ENCODE results near the gene PLEKHF1.

Gene PLEKHF1

DNA sequence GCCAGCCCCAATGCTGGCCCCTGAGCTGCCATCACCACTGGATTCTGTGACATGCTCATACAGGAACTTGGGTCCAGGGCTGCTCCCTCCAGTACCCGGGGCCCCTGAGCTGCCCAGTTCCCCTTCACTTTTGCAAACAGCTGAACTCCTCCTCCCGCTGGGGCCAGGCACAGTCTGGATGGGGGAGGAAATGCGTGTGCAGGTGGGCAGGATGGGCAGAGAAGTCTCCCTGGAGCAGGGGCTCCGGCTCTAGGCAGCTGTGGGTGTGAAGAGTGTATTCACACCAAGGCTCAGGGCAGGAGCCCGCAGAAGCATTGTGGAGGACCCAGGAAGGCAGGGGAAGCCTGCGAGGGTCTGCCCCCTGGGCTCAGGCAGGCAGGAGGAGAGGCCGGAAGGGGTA, 46.8 kb upstream of the PLEKHF1 start:
- H2AK5ac ChIP-seq (ENCODE audit: low read length) = no peak overlapping the region

DNA sequence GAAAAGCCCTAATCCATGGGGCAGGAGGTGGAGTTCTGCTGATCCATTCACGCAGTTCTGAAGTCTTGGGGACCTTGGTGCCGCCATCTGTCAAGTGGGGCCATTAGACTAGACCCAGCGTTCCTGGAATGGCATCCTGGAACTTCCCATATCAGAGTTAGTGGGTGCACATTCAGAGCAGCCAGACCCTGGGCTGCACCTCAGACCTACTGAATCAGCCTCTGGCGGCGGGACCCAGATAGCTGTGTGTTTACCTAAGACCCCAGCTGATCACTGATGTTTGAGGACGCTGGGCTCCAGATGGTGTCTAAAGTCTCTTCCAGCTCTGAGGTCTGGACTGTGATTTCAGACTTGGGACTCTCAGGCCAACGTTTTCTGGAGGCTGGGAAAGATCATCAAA, 46.4 kb upstream of the PLEKHF1 start:
- H3K4me2 ChIP-seq (ENCODE audit: low read length) = no peak overlapping the region
- no peak overlapping the region for H2BK5ac ChIP-seq (ENCODE audit: low read depth, low read length, poor library complexity)
- H3K27me3 ChIP-seq (ENCODE audit: insufficient read depth, low read length) = no peaks in the 10 kb centered on the region
- H3K4me3 ChIP-seq (ENCODE audit: low read depth, low read length) = no peak overlapping the region
- no peaks in the 10 kb centered on the region for H3K9me3 ChIP-seq (ENCODE audit: insufficient read depth, low read depth, low read length)
- H4K8ac ChIP-seq (ENCODE audit: low read depth, low read length) = no peak overlapping the region
- no peak overlapping the region for H2AFZ ChIP-seq (ENCODE audit: insufficient read depth, low read length, poor library complexity)
- peaks cover 3% of the 10 kb centered on the region for H3K79me1 ChIP-seq (ENCODE audit: low read length)
- no peak overlapping the region for H2BK120ac ChIP-seq (ENCODE audit: insufficient read depth, low read length, poor library complexity)
- H4K12ac ChIP-seq (ENCODE audit: low read depth, low read length) = no peak overlapping the region
- WGBS (ENCODE audit: extremely low coverage, insufficient coverage, insufficient read length) = no CpG with 5 or more reads among the region's 7 CpGs
- H3K18ac ChIP-seq (ENCODE audit: low read length) = no peak overlapping the region
- no peaks in the 10 kb centered on the region for H3K79me2 ChIP-seq (ENCODE audit: control insufficient read depth, insufficient read depth, low read length, poor library complexity)
- no peak overlapping the region for H3K4ac ChIP-seq (ENCODE audit: low read depth, low read length)
- H2BK12ac ChIP-seq (ENCODE audit: low read length) = no peak overlapping the region
- no peak overlapping the region for H4K91ac ChIP-seq (ENCODE audit: low read depth, low read length)
- H3K4me1 ChIP-seq (ENCODE audit: control insufficient read depth in 1 of 2, insufficient read depth in 2 of 2, low read length in 2 of 2) = peaks cover 0 to 1% of the 10 kb centered on the region in 2 experiments
- H3K27ac ChIP-seq (ENCODE audit: low read depth, low read length) = no peak overlapping the region
- no peak overlapping the region for H3K14ac ChIP-seq (ENCODE audit: low read length)
- no peak overlapping the region for H3K9ac ChIP-seq (ENCODE audit: low read length)
- no peak overlapping the region for H3K23ac ChIP-seq (ENCODE audit: low read length)
- H3K36me3 ChIP-seq (ENCODE audit: control insufficient read depth in 1 of 2, insufficient read depth in 2 of 2, low read length in 2 of 2) = peaks cover 13 to 19% of the 10 kb centered on the region in 2 experiments
- DNase-seq = no peak
- no peak overlapping the region for H2AK5ac ChIP-seq (ENCODE audit: low read length)

More for the DNA sequence above, 46.8 kb upstream of the PLEKHF1 start:
- no peak overlapping the region for H3K9ac ChIP-seq (ENCODE audit: low read length)
- no peak overlapping the region for H3K18ac ChIP-seq (ENCODE audit: low read length)
- H3K4me3 ChIP-seq (ENCODE audit: low read depth, low read length) = no peak overlapping the region
- H3K4me1 ChIP-seq (ENCODE audit: control insufficient read depth in 1 of 2, insufficient read depth in 2 of 2, low read length in 2 of 2) = no peaks in the 10 kb centered on the region
- H4K12ac ChIP-seq (ENCODE audit: low read depth, low read length) = no peak overlapping the region
- H4K91ac ChIP-seq (ENCODE audit: low read depth, low read length) = no peak overlapping the region
- no peak overlapping the region for H3K4me2 ChIP-seq (ENCODE audit: low read length)
- no peak overlapping the region for H3K14ac ChIP-seq (ENCODE audit: low read length)
- no peak overlapping the region for H2BK12ac ChIP-seq (ENCODE audit: low read length)
- no peaks in the 10 kb centered on the region for H3K9me3 ChIP-seq (ENCODE audit: insufficient read depth, low read depth, low read length)
- no peaks in the 10 kb centered on the region for H3K27me3 ChIP-seq (ENCODE audit: insufficient read depth, low read length)
- no peak overlapping the region for H3K4ac ChIP-seq (ENCODE audit: low read depth, low read length)
- no peak overlapping the region for H2BK120ac ChIP-seq (ENCODE audit: insufficient read depth, low read length, poor library complexity)
- no peak for DNase-seq
- H4K8ac ChIP-seq (ENCODE audit: low read depth, low read length) = no peak overlapping the region
- no peak overlapping the region for H2AFZ ChIP-seq (ENCODE audit: insufficient read depth, low read length, poor library complexity)
- peaks cover 14 to 23% of the 10 kb centered on the region in 2 experiments for H3K36me3 ChIP-seq (ENCODE audit: control insufficient read depth in 1 of 2, insufficient read depth in 2 of 2, low read length in 2 of 2)
- no peak overlapping the region for H3K27ac ChIP-seq (ENCODE audit: low read depth, low read length)
- H3K79me2 ChIP-seq (ENCODE audit: control insufficient read depth, insufficient read depth, low read length, poor library complexity) = no peaks in the 10 kb centered on the region
- H3K23ac ChIP-seq (ENCODE audit: low read length) = no peak overlapping the region
- peaks cover 3% of the 10 kb centered on the region for H3K79me1 ChIP-seq (ENCODE audit: low read length)
- no peak overlapping the region for H2BK5ac ChIP-seq (ENCODE audit: low read depth, low read length, poor library complexity)
- WGBS (ENCODE audit: extremely low coverage, insufficient coverage, insufficient read length) = no CpG with 5 or more reads among the region's 7 CpGs

DNA sequence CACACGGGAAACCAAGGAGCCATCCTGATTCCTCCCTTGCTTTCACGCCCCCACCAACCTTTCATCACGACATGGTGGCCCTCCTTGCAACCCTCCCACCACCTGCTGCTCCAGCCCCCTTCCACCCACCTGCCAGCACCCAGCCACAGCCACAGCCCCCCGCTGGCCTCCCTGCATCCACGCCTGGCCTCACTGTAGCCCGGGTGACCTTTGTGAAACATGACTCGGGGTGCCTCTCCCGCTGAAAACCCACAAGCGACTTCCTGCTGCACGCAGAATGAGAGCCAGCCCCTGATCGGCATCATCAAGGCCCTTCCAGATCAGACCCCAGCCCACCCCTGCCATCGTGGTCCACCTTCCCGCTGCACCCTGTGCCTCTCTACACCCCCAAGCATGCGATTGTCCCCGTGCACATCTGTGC, 44.3 kb upstream of the PLEKHF1 start:
- no peak overlapping the region for H2AFZ ChIP-seq (ENCODE audit: insufficient read depth, low read length, poor library complexity)
- H3K27ac ChIP-seq (ENCODE audit: low read depth, low read length) = no peak overlapping the region
- H3K79me1 ChIP-seq (ENCODE audit: low read length) = no peaks in the 10 kb centered on the region
- no peak overlapping the region for H3K4me3 ChIP-seq (ENCODE audit: low read depth, low read length)
- peaks cover 0 to 3% of the 10 kb centered on the region in 2 experiments for H3K4me1 ChIP-seq (ENCODE audit: control insufficient read depth in 1 of 2, insufficient read depth in 2 of 2, low read length in 2 of 2)
- H4K12ac ChIP-seq (ENCODE audit: low read depth, low read length) = no peak overlapping the region
- H3K4ac ChIP-seq (ENCODE audit: low read depth, low read length) = no peak overlapping the region
- H4K91ac ChIP-seq (ENCODE audit: low read depth, low read length) = no peak overlapping the region
- H3K9ac ChIP-seq (ENCODE audit: low read length) = no peak overlapping the region
- H3K23ac ChIP-seq (ENCODE audit: low read length) = no peak overlapping the region
- no peak for DNase-seq
- H3K18ac ChIP-seq (ENCODE audit: low read length) = no peak overlapping the region
- no peaks in the 10 kb centered on the region for H3K27me3 ChIP-seq (ENCODE audit: insufficient read depth, low read length)
- no peak overlapping the region for H2AK5ac ChIP-seq (ENCODE audit: low read length)
- H3K4me2 ChIP-seq (ENCODE audit: low read length) = no peak overlapping the region
- no peaks in the 10 kb centered on the region for H3K9me3 ChIP-seq (ENCODE audit: insufficient read depth, low read depth, low read length)
- no peak overlapping the region for H4K8ac ChIP-seq (ENCODE audit: low read depth, low read length)
- H3K36me3 ChIP-seq (ENCODE audit: control insufficient read depth in 1 of 2, insufficient read depth in 2 of 2, low read length in 2 of 2) = peaks cover 7 to 8% of the 10 kb centered on the region in 2 experiments
- no CpG with 5 or more reads among the region's 15 CpGs for WGBS (ENCODE audit: extremely low coverage, insufficient coverage, insufficient read length)
- no peak overlapping the region for H2BK12ac ChIP-seq (ENCODE audit: low read length)
- no peaks in the 10 kb centered on the region for H3K79me2 ChIP-seq (ENCODE audit: control insufficient read depth, insufficient read depth, low read length, poor library complexity)
- H2BK5ac ChIP-seq (ENCODE audit: low read depth, low read length, poor library complexity) = no peak overlapping the region
- no peak overlapping the region for H3K14ac ChIP-seq (ENCODE audit: low read length)
- H2BK120ac ChIP-seq (ENCODE audit: insufficient read depth, low read length, poor library complexity) = no peak overlapping the region

DNA sequence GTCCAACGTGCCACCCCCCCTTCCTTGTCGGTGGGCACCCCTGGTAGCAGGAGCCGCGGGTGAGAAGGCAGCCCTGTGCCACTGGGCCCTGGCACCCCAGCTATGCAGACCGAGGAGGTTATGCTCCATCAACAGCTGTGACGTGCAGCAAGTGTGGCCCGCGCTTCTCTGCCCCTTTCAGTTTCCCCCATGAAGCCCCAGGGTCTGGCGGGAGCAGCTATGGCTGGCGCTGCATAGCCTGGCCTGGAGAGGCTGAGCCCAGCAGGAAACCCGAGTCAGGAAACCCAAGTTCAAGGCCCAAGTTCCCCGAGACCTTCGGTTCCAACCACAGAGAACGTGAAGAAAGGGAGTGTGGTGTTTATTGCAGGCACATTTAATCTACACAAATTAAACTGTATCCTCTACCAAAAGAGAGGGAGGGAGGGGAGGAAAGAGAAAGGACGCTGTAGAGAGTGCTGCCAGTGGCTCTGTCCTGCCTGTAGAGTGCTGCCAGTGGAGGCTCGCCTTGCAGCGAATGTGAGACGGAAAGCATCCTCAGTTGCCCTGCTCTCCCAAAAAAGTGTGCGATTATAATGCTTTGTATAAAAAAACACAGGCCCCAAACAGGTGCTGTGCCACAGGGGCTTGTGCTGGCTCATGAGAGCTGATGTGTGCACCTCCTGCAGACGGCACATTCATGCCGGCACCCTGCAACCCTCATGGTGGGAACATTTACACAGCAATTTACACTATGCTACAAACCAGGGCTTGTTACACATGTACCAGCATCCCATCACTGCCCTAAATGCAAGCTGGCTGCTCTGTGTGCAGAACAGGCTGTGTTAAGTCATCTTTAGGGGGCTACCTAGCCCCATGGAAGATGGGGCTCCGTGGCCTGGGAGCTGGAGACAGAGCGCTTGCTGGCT, 42.8 kb upstream of the PLEKHF1 start:
- Histone ChIP-seq H3K36me3 (ENCODE audit: control insufficient read depth in 1 of 2, insufficient read depth in 2 of 2, low read length in 2 of 2) (no peaks in the 10 kb centered on the region), H2AFZ (ENCODE audit: insufficient read depth, low read length, poor library complexity) (no peak overlapping the region), H3K79me2 (ENCODE audit: control insufficient read depth, insufficient read depth, low read length, poor library complexity) (no peaks in the 10 kb centered on the region), H4K8ac (ENCODE audit: low read depth, low read length) (no peak overlapping the region), H3K23ac (ENCODE audit: low read length) (no peak overlapping the region), H3K4me2 (ENCODE audit: low read length) (no peak overlapping the region), H3K9me3 (ENCODE audit: insufficient read depth, low read depth, low read length) (no peaks in the 10 kb centered on the region), H3K27me3 (ENCODE audit: insufficient read depth, low read length) (no peaks in the 10 kb centered on the region), H3K4me1 (ENCODE audit: control insufficient read depth in 1 of 2, insufficient read depth in 2 of 2, low read length in 2 of 2) (peaks cover 0 to 3% of the 10 kb centered on the region in 2 experiments), H4K12ac (ENCODE audit: low read depth, low read length) (no peak overlapping the region), H3K27ac (ENCODE audit: low read depth, low read length) (no peak overlapping the region), H4K91ac (ENCODE audit: low read depth, low read length) (no peak overlapping the region), H2BK12ac (ENCODE audit: low read length) (no peak overlapping the region), H3K4me3 (ENCODE audit: low read depth, low read length) (no peak overlapping the region), H2BK5ac (ENCODE audit: low read depth, low read length, poor library complexity) (no peak overlapping the region), H3K4ac (ENCODE audit: low read depth, low read length) (no peak overlapping the region), H3K18ac (ENCODE audit: low read length) (no peak overlapping the region), H3K79me1 (ENCODE audit: low read length) (no peaks in the 10 kb centered on the region), H2AK5ac (ENCODE audit: low read length) (no peak overlapping the region), H3K14ac (ENCODE audit: low read length) (no peak overlapping the region), H2BK120ac (ENCODE audit: insufficient read depth, low read length, poor library complexity) (no peak overlapping the region), H3K9ac (ENCODE audit: low read length) (no peak overlapping the region)
- DNase-seq = peak; percentile 71 to 77
- WGBS (ENCODE audit: extremely low coverage, insufficient coverage, insufficient read length) = no CpG with 5 or more reads among the region's 23 CpGs

Measured in trophoblast cell (in vitro differentiated cells and primary cell).